SK-N-SH (cell line): ENCODE data around the gene MYO15A. TPM values are rescaled to one million over a fixed set of nuclear protein-coding genes. Genes with fewer than 3 reads are reported as not detected.

ENCODE experiments used
- CTCF ChIA-PET: fragments of 300-600, 350-600 bp; formaldehyde crosslinking; extraction: SDS; loops from one replicate; lab custom pipeline; 2021; lab: Yijun Ruan, JAX
- POLR2A ChIA-PET: fragments of 350-600 bp; sonication (Branson Sonifier 250); formaldehyde crosslinking; extraction: SDS; loops from one replicate; lab custom pipeline; 2020; ENCODE audit warnings: antibody characterized with exemption, inconsistent platforms; lab: Yijun Ruan, JAX
- DNase-seq: peaks from one replicate; pipeline ENCODE4 v3.0.0; 2012
- H2AFZ ChIP-seq: fragments of 200-600 bp; sonication (generic); 2 replicates; pipeline ENCODE4 v1.8.1; 2016; ENCODE audit warnings: antibody characterized with exemption, mild to moderate bottlenecking, low read depth
- H3F3A ChIP-seq: fragments of 200-600 bp; sonication (generic); replicated peaks from 2 replicates; pipeline ENCODE3; 2016; ENCODE audit warnings: antibody characterized with exemption, mild to moderate bottlenecking; ENCODE audit not compliant: insufficient read depth
- H3K27ac ChIP-seq, 2 experiments: fragments of 200-500 bp in 1 of 2; fragments of 200-600 bp in 1 of 2; sonication (Bioruptor generic) in 1 of 2; sonication (generic), shearing (Covaris generic) in 1 of 2; 2 replicates each; pipeline versions ENCODE4 v1.5.1 to v1.6.1; 2014 to 2016; ENCODE audit warnings: low read depth in 2 of 2, inconsistent platforms in 1 of 2, low read length in 1 of 2, mild to moderate bottlenecking in 1 of 2, mixed read lengths in 1 of 2
- H3K27me3 ChIP-seq: fragments of 200-600 bp; sonication (generic), shearing (Covaris generic); 2 replicates; pipeline ENCODE4 v1.6.1; 2016; ENCODE audit warnings: mixed run types; ENCODE audit not compliant: insufficient read depth
- H3K36me3 ChIP-seq, 2 experiments: fragments of 200-500 bp in 1 of 2; fragments of 200-600 bp in 1 of 2; sonication (Bioruptor generic) in 1 of 2; sonication (generic) in 1 of 2; replicated peaks in 1 of 2; 2 replicates each; pipeline versions ENCODE3 to v1.5.1; 2014 to 2016; ENCODE audit warnings: low read length in 1 of 2, mild to moderate bottlenecking in 1 of 2; ENCODE audit not compliant: insufficient read depth in 2 of 2, control insufficient read depth in 1 of 2
- H3K4me1 ChIP-seq, 2 experiments: fragments of 200-500 bp in 1 of 2; fragments of 200-600 bp in 1 of 2; sonication (Bioruptor generic) in 1 of 2; sonication (generic), shearing (Covaris generic) in 1 of 2; 2 replicates each; pipeline versions ENCODE4 v1.5.1 to v1.6.1; 2014 to 2016; ENCODE audit warnings: low read depth in 1 of 2, low read length in 1 of 2, mixed run types in 1 of 2; ENCODE audit not compliant: insufficient read depth in 2 of 2, control insufficient read depth in 1 of 2
- H3K4me2 ChIP-seq: fragments of 200-600 bp; sonication (generic), shearing (Covaris generic); 2 replicates; pipeline ENCODE4 v1.6.1; 2017; ENCODE audit warnings: mixed run types
- H3K4me3 ChIP-seq, 2 experiments: fragments of 200-500 bp in 1 of 2; fragments of 200-600 bp in 1 of 2; sonication (Bioruptor generic) in 1 of 2; sonication (generic), shearing (Covaris generic) in 1 of 2; 2 replicates each; pipeline versions ENCODE4 v1.5.1 to v1.8.1; 2014 to 2016; ENCODE audit warnings: low read depth in 2 of 2, inconsistent platforms in 1 of 2, low read length in 1 of 2, mild to moderate bottlenecking in 1 of 2, mixed read lengths in 1 of 2, moderate library complexity in 1 of 2
- H3K79me2 ChIP-seq: fragments of 200-600 bp; sonication (generic); 2 replicates; pipeline ENCODE4 v1.8.1; 2017; ENCODE audit warnings: mild to moderate bottlenecking; ENCODE audit not compliant: insufficient read depth
- H3K9ac ChIP-seq: fragments of 200-600 bp; sonication (generic); 2 replicates; pipeline ENCODE4 v1.6.1; 2017; ENCODE audit warnings: mixed run types
- H3K9me2 ChIP-seq: fragments of 200-600 bp; sonication (generic); 2 replicates; pipeline ENCODE4 v1.6.1; 2017; ENCODE audit warnings: mixed run types
- H3K9me3 ChIP-seq: fragments of 200-600 bp; sonication (generic); 2 replicates; pipeline ENCODE4 v1.6.1; 2017; ENCODE audit warnings: mixed run types, mild to moderate bottlenecking, moderate library complexity
- H4K20me1 ChIP-seq: fragments of 200-600 bp; sonication (generic); 2 replicates; pipeline ENCODE4 v1.6.1; 2017; ENCODE audit warnings: mild to moderate bottlenecking, mixed run types; ENCODE audit not compliant: insufficient read depth
- ELF1 ChIP-seq: IDR thresholded peaks from 2 replicates; pipeline ENCODE4 v1.4.0; 2012
- EP300 ChIP-seq, 2 experiments: IDR thresholded peaks; 2 replicates each; pipeline versions ENCODE4 v1.4.0 to v1.6.1; 2012; ENCODE audit warnings: borderline replicate concordance in 1 of 2, low read depth in 1 of 2, low read length in 1 of 2
- EZH2phosphoT487 ChIP-seq: fragments of 200-600 bp; sonication (generic); IDR thresholded peaks from 2 replicates; pipeline ENCODE4 v1.6.1; 2017; ENCODE audit warnings: low read depth, mixed run types, mild to moderate bottlenecking, antibody characterized with exemption, moderate library complexity, borderline replicate concordance
- FOSL2 ChIP-seq: IDR thresholded peaks from 2 replicates; pipeline ENCODE4 v1.4.0; 2012; ENCODE audit warnings: low read depth, mild to moderate bottlenecking, moderate library complexity, borderline replicate concordance
- IRF3 ChIP-seq: fragments of 150-350 bp; IDR thresholded peaks from 2 replicates; pipeline ENCODE4 v1.6.1; 2016; ENCODE audit warnings: mild to moderate bottlenecking, low read depth, low read length
- JUND ChIP-seq: IDR thresholded peaks from 2 replicates; pipeline ENCODE4 v1.4.0; 2012
- MEF2A ChIP-seq: IDR thresholded peaks from 2 replicates; pipeline ENCODE4 v1.4.0; 2012; ENCODE audit warnings: low read depth, borderline replicate concordance
- NFIC ChIP-seq: IDR thresholded peaks from 2 replicates; pipeline ENCODE4 v1.4.0; 2012; ENCODE audit warnings: borderline replicate concordance
- PBX3 ChIP-seq: IDR thresholded peaks from 2 replicates; pipeline ENCODE4; 2012
- POLR2AphosphoS5 ChIP-seq: IDR thresholded peaks from 2 replicates; pipeline ENCODE4 v1.6.1; 2012; ENCODE audit warnings: low read depth, low read length
- RAD21 ChIP-seq: IDR thresholded peaks from 2 replicates; pipeline ENCODE4 v1.6.1; 2012; ENCODE audit warnings: mild to moderate bottlenecking, low read length
- RFX5 ChIP-seq: IDR thresholded peaks from 2 replicates; pipeline ENCODE4 v1.6.1; 2012; ENCODE audit warnings: mild to moderate bottlenecking, improper control_type of control experiment, low read length
- TEAD4 ChIP-seq: IDR thresholded peaks from 2 replicates; pipeline ENCODE4 v1.4.0; 2012; ENCODE audit warnings: mild to moderate bottlenecking, borderline replicate concordance; ENCODE audit not compliant: insufficient read depth
- USF1 ChIP-seq: IDR thresholded peaks from 2 replicates; pipeline ENCODE4 v1.4.0; 2012; ENCODE audit warnings: low read depth, borderline replicate concordance
- WGBS: methylation state at CpG from one replicate; pipeline ENCODE4 v1.1.6; 2017; ENCODE audit warnings: low lambda C conversion rate; 5-methylcytosine and 5-hydroxymethylcytosine counted together
- polyA plus RNA-seq, 3 experiments: library from polyadenylated mRNA; depleted of rRNA; stranded (reverse); fragments of >200 nt; gene quantifications; 2 replicates each; pipeline ENCODE4 v1.2.3, GENCODE V29; 2012
- TF ChIP-seq, protein P1 (sequence below): IDR thresholded peaks from 2 replicates; pipeline ENCODE4 v1.4.0; 2012; ENCODE audit warnings: low read depth, borderline replicate concordance

MYO15A gene
- polyA plus RNA-seq, 1 of the 3 experiments (the other 2 are of a cell fraction) = 0.43 TPM

GRCh38 chr17:18226284-18226945, 117.9 kb downstream of the MYO15A start (continued):
- TF ChIP-seq RFX5 = no peak
- TF ChIP-seq POLR2AphosphoS5 = no peak

GRCh38 chr17:18227635-18228034, 119.1 kb downstream of the MYO15A start:
- H3K27ac ChIP-seq = no peak overlapping the region
- DNase-seq = no peak
- H3K9me2 ChIP-seq = no peaks in the 10 kb centered on the region
- 0 out of 2 replicates have a peak, but pooled peaks cover 17% of the 10 kb centered on the region for H4K20me1 ChIP-seq
- H3K4me2 ChIP-seq = 0 out of 2 replicates have a peak overlapping the region, but pooled peaks have one; percentile 99
- ChIA-PET CTCF (interaction anchor here (0.9 to 3.3 kb wide), 5 partner anchors 11 to 87 kb away, joined by 3 to 13 read pairs (median 3); no protein-coding TSS in a partner anchor), POLR2A (no interaction called here)
- H3K79me2 ChIP-seq = peaks cover 54% of the 10 kb centered on the region
- no peak overlapping the region for H3K4me3 ChIP-seq
- no peak overlapping the region for H2AFZ ChIP-seq
- 99% methylated on average over 5 of the region's 5 CpGs for WGBS
- H3K36me3 ChIP-seq = no peaks in the 10 kb centered on the region
- no peak overlapping the region for H3K9ac ChIP-seq
- no peaks in the 10 kb centered on the region for H3K9me3 ChIP-seq
- H3F3A ChIP-seq = no peaks in the 10 kb centered on the region
- no peaks in the 10 kb centered on the region for H3K27me3 ChIP-seq
- TF ChIP-seq USF1 (no peak), FOSL2 (no peak), RFX5 (no peak), RAD21 (no peak), PBX3 (no peak), JUND (no peak), TEAD4 (no peak), MEF2A (no peak), NFIC (no peak), IRF3 (no peak), EP300 (IDR thresholded peaks at IDR 0.05; ENCODE audit: borderline replicate concordance in 1 of 2, low read depth in 1 of 2, low read length in 1 of 2) (no peak), ELF1 (no peak), EZH2phosphoT487 (no peak)
- TF ChIP-seq, protein P1, sequence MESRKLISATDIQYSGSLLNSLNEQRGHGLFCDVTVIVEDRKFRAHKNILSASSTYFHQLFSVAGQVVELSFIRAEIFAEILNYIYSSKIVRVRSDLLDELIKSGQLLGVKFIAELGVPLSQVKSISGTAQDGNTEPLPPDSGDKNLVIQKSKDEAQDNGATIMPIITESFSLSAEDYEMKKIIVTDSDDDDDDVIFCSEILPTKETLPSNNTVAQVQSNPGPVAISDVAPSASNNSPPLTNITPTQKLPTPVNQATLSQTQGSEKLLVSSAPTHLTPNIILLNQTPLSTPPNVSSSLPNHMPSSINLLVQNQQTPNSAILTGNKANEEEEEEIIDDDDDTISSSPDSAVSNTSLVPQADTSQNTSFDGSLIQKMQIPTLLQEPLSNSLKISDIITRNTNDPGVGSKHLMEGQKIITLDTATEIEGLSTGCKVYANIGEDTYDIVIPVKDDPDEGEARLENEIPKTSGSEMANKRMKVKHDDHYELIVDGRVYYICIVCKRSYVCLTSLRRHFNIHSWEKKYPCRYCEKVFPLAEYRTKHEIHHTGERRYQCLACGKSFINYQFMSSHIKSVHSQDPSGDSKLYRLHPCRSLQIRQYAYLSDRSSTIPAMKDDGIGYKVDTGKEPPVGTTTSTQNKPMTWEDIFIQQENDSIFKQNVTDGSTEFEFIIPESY = no peak
- peaks cover 0 to 20% of the 10 kb centered on the region in 2 experiments; a peak in 1 of 4 replicates for H3K4me1 ChIP-seq
